HG03457 (cell line): ENCODE data around the gene EFCC1.
"Not testable (repeated sequence)": the region's sequence is repeated elsewhere in the genome, so short reads cannot be mapped to it uniquely, and the experiment has no call there.

ENCODE experiments used
- ATAC-seq: cut with Tn5 transposase; IDR thresholded peaks from one replicate; pipeline ENCODE4 v1.9.1; 2021; ENCODE audit warnings: moderate number of reproducible peaks; ENCODE audit not compliant: unreplicated experiment

Gene EFCC1

DNA sequence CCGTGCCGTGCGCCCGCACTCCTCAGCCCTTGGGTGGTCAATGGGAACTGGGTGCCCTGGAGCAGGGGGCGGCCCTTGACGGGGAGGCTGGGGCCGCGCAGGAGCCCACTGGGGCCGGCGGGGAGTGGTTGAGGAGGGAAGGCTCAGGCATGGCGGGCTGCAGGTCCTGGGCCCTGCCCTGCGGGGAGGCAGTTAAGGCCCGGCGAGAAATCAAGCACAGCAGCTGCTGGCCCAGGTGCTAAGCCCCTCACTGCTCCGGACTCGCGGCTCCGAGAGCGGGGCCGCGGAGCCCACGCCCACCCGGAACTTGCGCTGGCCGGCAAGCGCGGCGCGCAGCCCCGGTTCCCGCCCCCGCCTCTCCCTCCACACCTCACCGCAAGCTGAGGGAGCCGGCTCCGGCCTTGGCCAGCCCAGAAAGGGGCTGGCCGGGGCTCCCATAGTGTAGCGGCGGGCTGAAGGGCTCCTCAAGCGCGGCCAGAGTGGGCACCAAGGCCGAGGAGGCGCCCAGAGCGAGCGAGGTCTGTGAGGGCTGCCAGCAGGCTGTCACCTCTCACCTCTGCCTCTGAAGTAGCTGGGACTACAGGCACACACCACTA is 67.3 kb downstream of the EFCC1 start:
- no peak for ATAC-seq

DNA sequence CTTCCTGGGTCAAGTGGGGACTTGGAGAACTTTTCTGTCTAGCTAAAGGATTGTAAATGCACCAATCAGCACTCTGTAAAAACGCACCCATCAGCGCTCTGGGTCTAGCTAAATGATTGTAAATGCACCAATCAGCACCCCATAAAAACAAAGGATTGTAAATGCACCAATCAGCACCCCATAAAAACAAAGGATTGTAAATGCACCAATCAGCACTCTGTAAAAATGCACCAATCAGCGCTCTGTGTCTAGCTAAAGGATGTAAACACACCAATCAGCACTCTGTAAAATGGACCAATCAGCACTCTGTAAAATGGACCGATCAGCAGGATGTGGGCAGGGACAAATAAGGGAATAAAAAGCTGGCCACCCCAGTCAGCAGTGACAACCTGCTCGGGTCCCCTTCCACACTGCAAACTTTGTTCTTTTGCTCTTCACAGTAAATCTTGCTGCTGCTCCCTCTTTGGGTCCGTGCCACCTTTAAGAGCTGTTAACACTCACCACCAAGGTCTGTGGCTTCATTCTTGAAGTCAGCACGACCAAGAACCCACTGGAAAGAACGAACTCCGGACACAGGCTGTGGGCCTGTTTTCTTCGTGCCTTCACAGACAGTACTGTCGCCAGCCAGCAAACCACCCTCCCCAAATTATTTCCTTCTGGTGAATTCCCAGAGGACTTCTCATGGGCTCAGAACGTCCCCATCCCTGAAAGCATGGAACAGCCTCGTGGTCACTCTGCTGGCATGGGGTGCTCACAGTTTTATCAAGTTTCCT is 68.4 kb downstream of the EFCC1 start:
- not testable (repeated sequence) for ATAC-seq

DNA sequence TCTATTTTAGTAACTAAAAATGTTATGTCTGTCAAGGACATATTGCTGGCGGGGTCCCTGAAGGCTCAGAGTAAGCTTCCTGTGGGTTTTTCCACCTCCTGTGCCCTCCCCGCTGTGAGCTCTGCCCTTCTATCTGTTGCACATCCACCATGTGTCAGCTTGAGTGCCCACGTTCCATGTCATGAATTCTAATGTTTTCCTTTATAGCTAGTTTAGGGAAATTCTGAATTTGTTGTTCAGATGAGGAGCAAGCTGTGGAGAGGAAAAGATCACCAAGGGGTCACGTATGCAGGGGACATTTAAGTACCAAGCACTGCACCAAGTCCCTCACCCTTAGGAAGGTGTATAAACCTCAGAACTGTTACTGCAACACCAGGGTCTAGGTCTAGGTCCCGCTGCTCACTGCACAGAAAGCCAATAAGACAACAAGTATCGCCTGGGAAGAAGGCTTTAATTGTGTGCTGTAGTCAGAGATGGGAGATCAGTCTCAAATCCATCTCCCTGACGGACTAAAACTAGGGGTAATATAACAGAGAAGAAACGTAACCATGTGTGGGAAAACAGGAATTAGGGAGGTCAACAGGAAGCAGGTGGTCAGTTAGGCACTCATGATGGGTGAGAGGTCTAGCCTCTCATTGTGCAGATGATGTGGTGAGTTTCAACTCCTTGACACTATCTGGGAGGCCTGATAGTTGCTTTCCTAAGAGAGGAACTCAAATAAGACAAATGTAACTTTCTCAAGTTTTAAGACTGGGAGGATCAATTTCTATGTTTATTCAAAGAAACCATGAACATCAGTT is 69.2 kb downstream of the EFCC1 start:
- no peak for ATAC-seq

- ATAC-seq, result no peak
Measured at GRCh38 chr3:129077222-129077621, 76.1 kb downstream of the EFCC1 start.

GRCh38 chr3:129078510-129078909 is 77.4 kb downstream of the EFCC1 start:
- ATAC-seq, result no peak

GRCh38 chr3:129081503-129081902 is 80.4 kb downstream of the EFCC1 start:
- no peak for ATAC-seq

- no peak for ATAC-seq
Measured at GRCh38 chr3:129082026-129082425, 80.9 kb downstream of the EFCC1 start.

- ATAC-seq, result no peak
Measured at GRCh38 chr3:129084501-129084900, 83.4 kb downstream of the EFCC1 start.

- ATAC-seq, result no peak
Measured at GRCh38 chr3:129085165-129085715, 84.1 kb downstream of the EFCC1 start.

GRCh38 chr3:129085818-129086217 is 84.7 kb downstream of the EFCC1 start:
- no peak for ATAC-seq

GRCh38 chr3:129087138-129087702 is 86.1 kb downstream of the EFCC1 start:
- ATAC-seq, result no peak

DNA sequence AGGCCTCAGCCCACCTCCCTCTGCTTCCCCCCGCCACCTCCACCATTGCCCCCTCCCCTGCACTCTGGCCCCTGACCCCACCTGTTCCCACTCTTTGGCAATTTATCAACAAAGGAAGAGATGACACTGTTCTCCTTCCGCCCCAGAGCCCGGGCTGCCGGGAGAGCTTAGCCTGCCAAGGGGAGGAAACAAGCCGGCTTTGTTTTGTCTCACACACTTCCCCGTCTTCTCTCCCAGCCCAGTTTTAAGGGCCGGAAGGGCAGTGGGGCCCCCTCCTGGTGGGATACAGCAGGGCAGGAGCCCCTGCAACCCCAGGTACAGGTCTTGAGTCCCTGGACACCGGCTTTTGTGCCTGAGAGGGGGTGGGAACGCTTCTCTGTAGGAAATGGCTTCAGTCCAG is 86.8 kb downstream of the EFCC1 start:
- ATAC-seq, result not testable (repeated sequence)

- not testable (repeated sequence) for ATAC-seq
Measured at GRCh38 chr3:129088312-129088711, 87.2 kb downstream of the EFCC1 start.
